Suprapubic skin (tissue), 4 donors: ENCODE results near the gene PDS5B. TPM values are rescaled to one million over a fixed set of nuclear protein-coding genes. Genes with fewer than 3 reads are reported as not detected.
"Not testable (repeated sequence)": the region's sequence is repeated elsewhere in the genome, so short reads cannot be mapped to it uniquely, and the experiment has no call there.

Experiments
- DNase-seq, 2 donors: peaks; one replicate each; pipeline ENCODE4 v3.0.0-alpha.2; 2019; ENCODE audit warnings: low spot score in 2 of 2
- H3K27ac ChIP-seq: fragments of 200-600 bp; sonication (generic); one replicate; pipeline ENCODE4 v1.5.1; 2019
- H3K27me3 ChIP-seq: fragments of 200-600 bp; sonication (generic); one replicate; pipeline ENCODE4 v1.5.1; 2019
- H3K36me3 ChIP-seq: fragments of 200-600 bp; sonication (generic); one replicate; pipeline ENCODE4 v1.5.1; 2019
- H3K4me1 ChIP-seq: fragments of 200-600 bp; sonication (generic); one replicate; pipeline ENCODE4 v1.5.1; 2019
- H3K4me3 ChIP-seq: fragments of 200-600 bp; sonication (generic); one replicate; pipeline ENCODE4 v1.5.1; 2019; ENCODE audit warnings: mild to moderate bottlenecking
- H3K9me3 ChIP-seq: fragments of 200-600 bp; sonication (generic); one replicate; pipeline ENCODE4 v1.5.1; 2019
- CTCF ChIP-seq, 2 donors: fragments of 200-600 bp in 1 of 2; fragments of 450-650 bp in 1 of 2; sonication (generic) in 1 of 2; IDR thresholded peaks; one replicate each; pipeline ENCODE4 v1.5.1; 2016 to 2019; ENCODE audit warnings: antibody characterized with exemption in 2 of 2, mild to moderate bottlenecking in 1 of 2, moderate library complexity in 1 of 2
- EP300 ChIP-seq: sonication (generic); formaldehyde crosslinking; IDR thresholded peaks from one replicate; pipeline ENCODE4 v1.6.1; 2017; ENCODE audit warnings: antibody characterized with exemption
- POLR2A ChIP-seq, 2 donors: fragments of 450-650 bp; IDR thresholded peaks; one replicate each; pipeline ENCODE4 v1.6.1; 2017; ENCODE audit warnings: antibody characterized with exemption in 2 of 2, mild to moderate bottlenecking in 2 of 2, moderate library complexity in 2 of 2
- POLR2AphosphoS5 ChIP-seq, 3 donors: sonication (generic); formaldehyde crosslinking; IDR thresholded peaks; one replicate each; pipeline ENCODE4 v1.6.1; 2017; ENCODE audit warnings: antibody characterized with exemption in 3 of 3
- WGBS: methylation state at CpG from one replicate; pipeline ENCODE4 v1.1.5; 2018; 5-methylcytosine and 5-hydroxymethylcytosine counted together
- total RNA-seq, 4 donors: library from RNA; depleted of rRNA; stranded (reverse); fragments of >200 nt; gene quantifications; one replicate each; pipeline ENCODE4 v1.1.0, GENCODE V29; 2016

PDS5B gene
- total RNA-seq, 4 donors from 2014 or later, result 17.8 to 48.2 (median 28.5) TPM

- Histone ChIP-seq H3K4me3 (no peak overlapping the region), H3K9me3 (no peaks in the 10 kb centered on the region), H3K36me3 (peaks cover 8% of the 10 kb centered on the region), H3K27me3 (no peaks in the 10 kb centered on the region), H3K27ac (no peak overlapping the region), H3K4me1 (no peaks in the 10 kb centered on the region)
- WGBS, result 80% methylated on average over 3 of the region's 3 CpGs
- TF ChIP-seq POLR2AphosphoS5 (IDR thresholded peaks at IDR 0.05), result no peak
- no peak for TF ChIP-seq EP300
- TF ChIP-seq POLR2A (IDR thresholded peaks at IDR 0.05), result no peak
- TF ChIP-seq CTCF (IDR thresholded peaks at IDR 0.05), result no peak
- no peak for DNase-seq
These were observed 137.7 kb downstream of the PDS5B start for GRCh38 chr13:32723987-32724386.

GRCh38 chr13:32726374-32727037, 140.3 kb downstream of the PDS5B start:
- TF ChIP-seq POLR2AphosphoS5 (IDR thresholded peaks at IDR 0.05) (no peak), EP300 (no peak), CTCF (IDR thresholded peaks at IDR 0.05) (no peak), POLR2A (IDR thresholded peaks at IDR 0.05) (no peak)
- DNase-seq, result no peak
- H3K4me3 ChIP-seq, result no peak overlapping the region
- peaks cover 5% of the 10 kb centered on the region for H3K9me3 ChIP-seq
- WGBS, result 89% methylated on average over 4 of the region's 4 CpGs
- H3K27ac ChIP-seq, result no peak overlapping the region
- H3K27me3 ChIP-seq, result no peaks in the 10 kb centered on the region
- H3K36me3 ChIP-seq, result peaks cover 3% of the 10 kb centered on the region
- peaks cover 6% of the 10 kb centered on the region for H3K4me1 ChIP-seq

GRCh38 chr13:32728327-32728726, 142.1 kb downstream of the PDS5B start:
- Histone ChIP-seq H3K27me3 (no peaks in the 10 kb centered on the region), H3K36me3 (no peaks in the 10 kb centered on the region), H3K9me3 (peaks cover 5% of the 10 kb centered on the region), H3K4me1 (peaks cover 23% of the 10 kb centered on the region), H3K27ac (no peak overlapping the region), H3K4me3 (no peak overlapping the region)
- 80% methylated on average over 3 of the region's 3 CpGs for WGBS
- TF ChIP-seq EP300 (no peak), POLR2A (IDR thresholded peaks at IDR 0.05) (no peak), CTCF (IDR thresholded peaks at IDR 0.05) (no peak), POLR2AphosphoS5 (IDR thresholded peaks at IDR 0.05) (no peak)
- no peak for DNase-seq

- not testable (repeated sequence) for H3K9me3 ChIP-seq, H3K4me3 ChIP-seq, H3K36me3 ChIP-seq, H3K27me3 ChIP-seq, DNase-seq, H3K27ac ChIP-seq
- peaks cover 29% of the 10 kb centered on the region for H3K4me1 ChIP-seq
These were observed 142.8 kb downstream of the PDS5B start for GRCh38 chr13:32729097-32729496.

GRCh38 chr13:32731074-32731473, 144.8 kb downstream of the PDS5B start:
- H3K4me1 ChIP-seq, result peaks cover 38% of the 10 kb centered on the region
- TF ChIP-seq POLR2A (IDR thresholded peaks at IDR 0.05) (no peak), POLR2AphosphoS5 (IDR thresholded peaks at IDR 0.05) (no peak), CTCF (IDR thresholded peaks at IDR 0.05) (no peak), EP300 (no peak)
- 57% methylated on average over 3 of the region's 3 CpGs for WGBS
- H3K27ac ChIP-seq, result peak overlapping the region; percentile 59
- H3K36me3 ChIP-seq, result no peaks in the 10 kb centered on the region
- peaks cover 5% of the 10 kb centered on the region for H3K9me3 ChIP-seq
- no peak overlapping the region for H3K4me3 ChIP-seq
- H3K27me3 ChIP-seq, result no peaks in the 10 kb centered on the region
- no peak for DNase-seq

GRCh38 chr13:32731576-32731975, 145.3 kb downstream of the PDS5B start:
- no peaks in the 10 kb centered on the region for H3K27me3 ChIP-seq
- H3K4me3 ChIP-seq, result no peak overlapping the region
- H3K36me3 ChIP-seq, result no peaks in the 10 kb centered on the region
- peaks cover 5% of the 10 kb centered on the region for H3K9me3 ChIP-seq
- H3K27ac ChIP-seq, result peak overlapping the region; percentile 59
- H3K4me1 ChIP-seq, result peaks cover 43% of the 10 kb centered on the region
- TF ChIP-seq POLR2AphosphoS5 (IDR thresholded peaks at IDR 0.05) (no peak), EP300 (no peak)
- DNase-seq, result no peak
- WGBS, result 11% methylated on average over 2 of the region's 2 CpGs
